Fibroblast of mammary gland (primary cell): ENCODE results near the gene CAMKV.
A peak's percentile ranks its signal among the peaks of the same experiment; 100 is the strongest.

Experiments used
- DNase-seq: peaks from one replicate; pipeline ENCODE4 v3.0.0-alpha.2; 2010; ENCODE audit warnings: low read depth
- H3K4me3 ChIP-seq: 2 replicates; pipeline ENCODE4 v1.5.1; 2011; ENCODE audit warnings: low read depth, mild to moderate bottlenecking, low read length, moderate library complexity; ENCODE audit not compliant: control insufficient read depth
- TF ChIP-seq, protein P1 (sequence below): conservative IDR thresholded peaks from 2 replicates; pipeline ENCODE4 v1.5.1; 2011; ENCODE audit warnings: low read depth, low read length, inconsistent platforms; ENCODE audit not compliant: control insufficient read depth, insufficient read depth

CAMKV gene

DNA sequence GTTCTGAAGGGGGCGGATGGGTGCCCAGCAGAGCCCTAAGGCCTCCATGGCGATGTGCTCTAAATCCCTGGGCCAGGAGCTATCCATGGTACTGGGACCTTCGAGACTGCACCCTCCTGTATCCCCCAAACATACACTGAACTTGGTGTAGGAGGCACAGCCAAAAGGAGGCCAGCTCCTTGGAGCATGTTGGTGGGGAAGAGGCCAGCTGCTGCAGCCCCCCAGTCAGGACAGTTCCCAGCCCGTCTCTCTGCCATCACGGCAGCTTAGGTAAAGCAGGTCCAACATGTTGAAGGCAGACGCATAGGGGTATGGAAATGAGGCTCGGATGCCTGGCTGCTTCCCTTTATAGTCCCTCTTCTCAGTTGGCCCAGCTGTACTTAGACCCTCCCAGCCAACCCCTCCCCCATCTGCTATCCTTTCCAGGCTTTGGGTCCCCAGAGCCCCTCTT lies 1.8 kb downstream of the CAMKV start:
- peak; percentile 41 for DNase-seq
- H3K4me3 ChIP-seq = no peak overlapping the region
- TF ChIP-seq, protein P1, sequence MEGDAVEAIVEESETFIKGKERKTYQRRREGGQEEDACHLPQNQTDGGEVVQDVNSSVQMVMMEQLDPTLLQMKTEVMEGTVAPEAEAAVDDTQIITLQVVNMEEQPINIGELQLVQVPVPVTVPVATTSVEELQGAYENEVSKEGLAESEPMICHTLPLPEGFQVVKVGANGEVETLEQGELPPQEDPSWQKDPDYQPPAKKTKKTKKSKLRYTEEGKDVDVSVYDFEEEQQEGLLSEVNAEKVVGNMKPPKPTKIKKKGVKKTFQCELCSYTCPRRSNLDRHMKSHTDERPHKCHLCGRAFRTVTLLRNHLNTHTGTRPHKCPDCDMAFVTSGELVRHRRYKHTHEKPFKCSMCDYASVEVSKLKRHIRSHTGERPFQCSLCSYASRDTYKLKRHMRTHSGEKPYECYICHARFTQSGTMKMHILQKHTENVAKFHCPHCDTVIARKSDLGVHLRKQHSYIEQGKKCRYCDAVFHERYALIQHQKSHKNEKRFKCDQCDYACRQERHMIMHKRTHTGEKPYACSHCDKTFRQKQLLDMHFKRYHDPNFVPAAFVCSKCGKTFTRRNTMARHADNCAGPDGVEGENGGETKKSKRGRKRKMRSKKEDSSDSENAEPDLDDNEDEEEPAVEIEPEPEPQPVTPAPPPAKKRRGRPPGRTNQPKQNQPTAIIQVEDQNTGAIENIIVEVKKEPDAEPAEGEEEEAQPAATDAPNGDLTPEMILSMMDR = no peak

DNA sequence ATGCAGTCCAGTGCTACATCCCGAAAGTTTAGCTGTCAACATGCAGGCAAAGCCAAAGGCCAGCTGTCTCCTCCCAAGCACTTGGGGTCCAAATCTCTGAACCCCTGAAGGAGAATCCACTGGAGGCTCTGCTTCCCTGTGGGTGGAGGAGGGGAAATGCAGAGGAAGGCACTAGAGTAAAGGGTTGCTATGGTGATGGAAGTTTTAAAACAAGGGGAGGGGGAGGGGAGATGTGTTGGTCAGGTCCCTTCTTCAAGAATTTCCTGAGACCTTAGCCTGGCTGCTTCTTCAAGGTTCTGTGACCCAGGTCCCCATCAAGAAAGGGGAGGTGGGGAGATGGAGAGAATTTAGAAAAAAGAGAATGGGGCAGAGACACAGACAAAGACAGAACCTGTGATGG lies 2.3 kb downstream of the CAMKV start:
- TF ChIP-seq, protein P1 = no peak
- DNase-seq = no peak
- H3K4me3 ChIP-seq = no peak overlapping the region

- H3K4me3 ChIP-seq = no peak overlapping the region
- no peak for DNase-seq
- TF ChIP-seq, protein P1 = no peak
Observed at GRCh38 chr3:49865198-49865784, 4.4 kb downstream of the CAMKV start.

DNA sequence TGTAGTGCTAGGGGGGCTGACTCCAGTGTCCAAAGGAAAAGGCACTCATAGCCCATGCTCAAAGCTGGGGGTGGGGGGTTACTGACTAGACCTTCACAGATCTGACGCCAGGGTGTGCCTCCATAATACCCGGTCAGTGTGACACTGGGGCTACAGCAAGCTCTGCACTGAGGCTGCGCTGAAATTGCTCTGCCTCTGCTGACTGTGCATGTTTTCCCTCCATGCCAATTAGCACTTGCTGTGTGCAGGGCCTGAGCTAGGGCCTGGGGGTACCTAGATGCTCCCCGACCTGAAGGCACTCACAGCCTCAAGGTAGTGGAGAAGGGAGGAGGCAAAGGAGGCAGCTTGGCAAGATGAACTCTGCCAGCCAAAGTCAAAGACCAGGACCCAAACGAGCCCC lies 5.2 kb downstream of the CAMKV start:
- TF ChIP-seq, protein P1 = no peak
- DNase-seq = no peak
- no peak overlapping the region for H3K4me3 ChIP-seq

DNA sequence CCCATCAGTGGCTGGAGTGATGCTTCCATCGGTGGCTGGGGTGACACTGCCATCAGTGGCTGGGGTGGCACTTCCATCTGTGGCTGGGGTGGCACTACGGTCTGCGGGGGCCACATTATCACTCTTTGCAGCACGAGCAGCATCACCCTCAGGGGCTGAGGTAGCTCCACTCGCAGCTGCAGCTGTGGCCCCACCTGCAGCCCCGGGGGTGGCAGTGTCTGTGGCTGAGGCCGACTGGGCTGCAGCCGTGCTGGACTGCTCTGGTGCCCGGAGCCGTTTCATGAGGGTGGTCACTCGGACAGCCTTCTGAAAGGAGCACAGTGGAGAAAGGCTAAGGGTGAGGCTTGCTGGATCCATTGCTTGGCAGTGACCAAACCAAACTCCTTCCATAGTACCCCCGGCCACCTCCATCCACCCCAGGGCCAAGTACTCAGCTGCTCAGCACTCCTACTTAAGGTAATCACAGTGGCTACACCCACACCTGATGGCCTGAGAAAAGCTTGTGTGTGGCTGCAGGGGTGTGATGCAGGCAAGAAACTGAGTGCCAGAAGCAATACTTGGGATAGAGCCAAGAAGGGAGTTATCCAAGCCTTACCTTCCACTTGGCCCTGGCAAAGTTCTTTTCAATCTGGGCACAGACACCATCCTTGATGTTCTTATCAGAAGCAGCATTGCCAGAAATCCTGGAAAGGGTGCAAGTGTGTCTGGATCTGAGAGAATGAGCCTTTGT lies 10.0 kb downstream of the CAMKV start:
- H3K4me3 ChIP-seq = no peak overlapping the region
- DNase-seq = no peak
- TF ChIP-seq, protein P1 = no peak

- peak; percentile 88 for DNase-seq
- H3K4me3 ChIP-seq = peak within 1 kb of the TSS; percentile 84
- TF ChIP-seq, protein P1 = no peak
Observed at GRCh38 chr3:49856181-49857005, 13.3 kb downstream of the CAMKV start, which contains the start of gene TRAIP. TSS of gene TRAIP (minus strand) at chr3:49856564. CDS start at chr3:49856453, 111 bp downstream.
